Ovary (tissue), 9 donors: ENCODE results near the gene HOXD11. TPM values are rescaled to one million over a fixed set of nuclear protein-coding genes. Genes with fewer than 3 reads are reported as not detected.
A peak's percentile ranks its signal among the peaks of the same experiment; 100 is the strongest.

Experiments
- DNase-seq, 5 donors: peaks; one replicate each; pipeline ENCODE4 v3.0.0-alpha.2; 2019 to 2020
- H3K27ac ChIP-seq, 2 donors: fragments of 200-600 bp; one replicate each; pipeline versions ENCODE4 v1.5.1 to v1.8.0; 2019 to 2022
- H3K27me3 ChIP-seq: fragments of 200-600 bp; one replicate; pipeline ENCODE4 v1.8.0; 2022
- H3K36me3 ChIP-seq: fragments of 200-600 bp; sonication (generic); one replicate; pipeline ENCODE4 v1.5.1; 2019
- H3K4me1 ChIP-seq: one replicate; pipeline ENCODE4 v1.8.1; 2013; ENCODE audit warnings: mild to moderate bottlenecking, moderate library complexity; ENCODE audit not compliant: insufficient read depth
- H3K4me3 ChIP-seq: fragments of 200-600 bp; sonication (generic); one replicate; pipeline ENCODE4 v1.5.1; 2017
- H3K9me3 ChIP-seq, 2 donors: fragments of 200-600 bp in 1 of 2; sonication (generic) in 1 of 2; one replicate each; pipeline versions ENCODE4 v1.5.1 to v1.8.1; 2013 to 2019; ENCODE audit warnings: mild to moderate bottlenecking in 1 of 2, moderate library complexity in 1 of 2
- EP300 ChIP-seq: sonication (generic); formaldehyde crosslinking; IDR thresholded peaks from one replicate; pipeline ENCODE4 v1.6.1; 2017; ENCODE audit warnings: antibody characterized with exemption
- POLR2A ChIP-seq: fragments of 450-650 bp; IDR thresholded peaks from one replicate; pipeline ENCODE4 v1.6.1; 2017; ENCODE audit warnings: antibody characterized with exemption, mild to moderate bottlenecking, moderate library complexity
- WGBS, 3 donors: extraction: QIAGEN DNeasy Blood & Tissue Kit in 1 of 3; methylation state at CpG; one replicate each; pipeline versions ENCODE4 v1.1.5 to v1.1.7; 2013 to 2017; 5-methylcytosine and 5-hydroxymethylcytosine counted together
- intact Hi-C, 4 donors: fragments of 100-400 bp; cut with DNase I; formaldehyde crosslinking; loops; one replicate each; pipeline versions ENCODE4 v1.11.0 to v1.15.1; 2022 to 2023
- microRNA counts: library from miRNA; unstranded; fragments of <30 nt; microRNA quantifications from one replicate; lab custom pipeline; 2016
- microRNA-seq, 3 donors: library from miRNA; unstranded; fragments of <30 nt; microRNA quantifications; one replicate each; pipeline versions ENCODE4 to v1.2.0, GENCODE V29; 2019 to 2020
- polyA plus RNA-seq, 2 donors: library from polyadenylated mRNA; stranded (reverse); fragments of 200-250 nt in 1 of 2; fragments of 350-450 nt in 1 of 2; fragmentation: Illumina TruSeq in 1 of 2; extraction: RNeasy Lipid Tissue Mini Kit (QIAGEN cat#74804) in 1 of 2; gene quantifications; one replicate each; pipeline ENCODE4 v1.2.3, GENCODE V29; 2013 to 2014
- small RNA-seq: library from RNA; depleted of rRNA; stranded (forward); fragments of <200 nt; gene quantifications from one replicate; pipeline ENCODE3, GENCODE V24; 2016
- total RNA-seq, 7 donors: library from RNA; depleted of rRNA in 2 of 7; stranded (reverse); fragments of >200 nt in 2 of 7; fragmentation: NEBNext Ultra II Directional in 3 of 7; extraction: Animal tissue kit (Norgen Biotek cat#: 25700) in 3 of 7; gene quantifications; one replicate each; pipeline versions ENCODE4 v1.1.0 to v1.2.4, GENCODE V29; 2016 to 2023
- TF ChIP-seq, protein P1 (sequence below), 3 donors: fragments of 450-650 bp in 2 of 3; fragments of 200-600 bp in 1 of 3; IDR thresholded peaks; one replicate each; pipeline versions ENCODE4 v1.5.1 to v1.8.0; 2016 to 2022; ENCODE audit warnings: antibody characterized with exemption in 3 of 3, mild to moderate bottlenecking in 1 of 3
- donor health status: DM: no; HTN: no; CAD: no; lungs with moderate emphysema.
- donor health status: DM: no; HTN: no; CAD: no.
- donor health status: Bipolar disorder and iron deficiency.
- donor health status: DM: yes; HTN: yes; CAD: no.
- donor health status: DM: no; HTN: no; CAD: no.
- donor health status: DM: yes; HTN: yes; CAD: no.

Gene HOXD11
- total and polyA plus RNA-seq, 9 donors, result 0.07 to 1.3 (median 0.61) TPM; not detected in 4

DNA sequence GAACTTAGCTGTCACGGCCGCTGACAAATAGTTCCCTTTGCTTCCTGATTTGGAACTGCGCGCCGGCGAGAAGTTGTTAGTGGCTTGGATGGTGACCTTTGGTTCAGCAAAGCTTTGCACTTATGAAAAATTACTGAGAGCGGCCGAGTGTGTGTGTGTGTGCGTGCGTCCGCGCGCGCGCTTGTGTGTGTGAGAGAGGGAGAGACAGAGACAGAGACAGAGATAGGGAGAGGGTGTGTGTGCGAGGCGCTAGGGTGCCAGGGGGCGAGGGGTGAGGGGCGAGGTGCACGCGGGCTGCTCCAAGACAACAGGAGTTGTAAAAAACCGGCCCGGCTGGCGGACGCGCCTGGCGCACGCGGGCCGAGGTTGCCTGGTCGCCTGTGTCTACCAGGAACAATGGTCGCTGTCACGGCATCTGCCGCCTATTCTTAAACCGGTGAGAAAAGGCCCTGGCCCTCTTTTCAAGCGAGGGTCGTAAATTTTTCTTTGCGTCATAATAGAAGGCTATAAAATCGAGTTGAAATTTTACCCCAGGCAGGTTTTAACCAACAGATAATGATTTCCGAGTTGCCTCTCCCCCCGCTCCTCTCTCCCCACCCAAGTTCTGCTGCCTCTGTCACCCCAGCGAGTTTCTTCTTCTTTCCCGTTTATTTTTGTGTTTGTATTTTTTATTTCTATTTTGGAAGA is 50.6 kb downstream of the HOXD11 start:
- DNase-seq, result peak in 2 of 5 donors; percentile 16 to 27
- TF ChIP-seq EP300 (no peak), POLR2A (no peak)
- TF ChIP-seq, protein P1, sequence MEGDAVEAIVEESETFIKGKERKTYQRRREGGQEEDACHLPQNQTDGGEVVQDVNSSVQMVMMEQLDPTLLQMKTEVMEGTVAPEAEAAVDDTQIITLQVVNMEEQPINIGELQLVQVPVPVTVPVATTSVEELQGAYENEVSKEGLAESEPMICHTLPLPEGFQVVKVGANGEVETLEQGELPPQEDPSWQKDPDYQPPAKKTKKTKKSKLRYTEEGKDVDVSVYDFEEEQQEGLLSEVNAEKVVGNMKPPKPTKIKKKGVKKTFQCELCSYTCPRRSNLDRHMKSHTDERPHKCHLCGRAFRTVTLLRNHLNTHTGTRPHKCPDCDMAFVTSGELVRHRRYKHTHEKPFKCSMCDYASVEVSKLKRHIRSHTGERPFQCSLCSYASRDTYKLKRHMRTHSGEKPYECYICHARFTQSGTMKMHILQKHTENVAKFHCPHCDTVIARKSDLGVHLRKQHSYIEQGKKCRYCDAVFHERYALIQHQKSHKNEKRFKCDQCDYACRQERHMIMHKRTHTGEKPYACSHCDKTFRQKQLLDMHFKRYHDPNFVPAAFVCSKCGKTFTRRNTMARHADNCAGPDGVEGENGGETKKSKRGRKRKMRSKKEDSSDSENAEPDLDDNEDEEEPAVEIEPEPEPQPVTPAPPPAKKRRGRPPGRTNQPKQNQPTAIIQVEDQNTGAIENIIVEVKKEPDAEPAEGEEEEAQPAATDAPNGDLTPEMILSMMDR (IDR thresholded peaks at IDR 0.05), result no peak
- Histone ChIP-seq H3K4me3 (peak overlapping the region; percentile 42), H3K9me3 (no peaks in the 10 kb centered on the region), H3K36me3 (no peaks in the 10 kb centered on the region), H3K4me1 (no peaks in the 10 kb centered on the region), H3K27ac (no peak overlapping the region), H3K27me3 (no peaks in the 10 kb centered on the region)
- 70 to 83% (median 79%) methylated on average over 43 of the region's 43 CpGs for WGBS, 3 donors
- intact Hi-C loops, result loop anchor here in 1 of 4 donors (5.0 kb wide), 1 partner anchor 300 kb away; no protein-coding TSS in a partner anchor

DNA sequence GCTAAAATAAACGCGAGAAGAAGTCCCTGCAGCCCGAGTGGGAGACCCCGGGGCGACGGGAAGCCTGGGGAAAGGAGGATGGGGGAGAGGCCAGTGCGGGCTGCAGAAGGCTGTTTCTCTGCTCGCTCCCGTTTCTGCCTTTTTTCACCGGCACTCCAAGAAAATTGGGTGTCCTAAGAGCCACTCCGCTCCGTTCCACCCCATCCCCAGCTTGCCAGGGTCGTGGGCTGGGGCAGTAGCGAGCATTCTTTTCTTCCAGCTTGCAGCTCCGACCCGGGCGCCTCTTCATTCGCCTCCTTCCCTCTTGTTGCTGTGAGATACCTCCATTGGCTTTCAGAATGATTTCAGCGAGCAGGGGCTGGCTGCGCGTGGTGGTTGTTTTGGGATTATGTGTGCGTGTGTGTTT is 51.1 kb downstream of the HOXD11 start:
- Histone ChIP-seq H3K4me1 (no peaks in the 10 kb centered on the region), H3K9me3 (no peaks in the 10 kb centered on the region), H3K27ac (no peak overlapping the region), H3K27me3 (no peaks in the 10 kb centered on the region), H3K36me3 (no peaks in the 10 kb centered on the region), H3K4me3 (peak overlapping the region; percentile 42)
- DNase-seq, result peak in 1 of 5 donors; percentile 14
- WGBS, 3 donors, result 68 to 84% (median 83%) methylated on average over 22 of the region's 22 CpGs
- intact Hi-C loops, result loop anchor here in 1 of 4 donors (5.0 kb wide), 1 partner anchor 299 kb away; no protein-coding TSS in a partner anchor
- TF ChIP-seq, protein P1 (IDR thresholded peaks at IDR 0.05), result no peak
- TF ChIP-seq EP300 (no peak), POLR2A (no peak)

DNA sequence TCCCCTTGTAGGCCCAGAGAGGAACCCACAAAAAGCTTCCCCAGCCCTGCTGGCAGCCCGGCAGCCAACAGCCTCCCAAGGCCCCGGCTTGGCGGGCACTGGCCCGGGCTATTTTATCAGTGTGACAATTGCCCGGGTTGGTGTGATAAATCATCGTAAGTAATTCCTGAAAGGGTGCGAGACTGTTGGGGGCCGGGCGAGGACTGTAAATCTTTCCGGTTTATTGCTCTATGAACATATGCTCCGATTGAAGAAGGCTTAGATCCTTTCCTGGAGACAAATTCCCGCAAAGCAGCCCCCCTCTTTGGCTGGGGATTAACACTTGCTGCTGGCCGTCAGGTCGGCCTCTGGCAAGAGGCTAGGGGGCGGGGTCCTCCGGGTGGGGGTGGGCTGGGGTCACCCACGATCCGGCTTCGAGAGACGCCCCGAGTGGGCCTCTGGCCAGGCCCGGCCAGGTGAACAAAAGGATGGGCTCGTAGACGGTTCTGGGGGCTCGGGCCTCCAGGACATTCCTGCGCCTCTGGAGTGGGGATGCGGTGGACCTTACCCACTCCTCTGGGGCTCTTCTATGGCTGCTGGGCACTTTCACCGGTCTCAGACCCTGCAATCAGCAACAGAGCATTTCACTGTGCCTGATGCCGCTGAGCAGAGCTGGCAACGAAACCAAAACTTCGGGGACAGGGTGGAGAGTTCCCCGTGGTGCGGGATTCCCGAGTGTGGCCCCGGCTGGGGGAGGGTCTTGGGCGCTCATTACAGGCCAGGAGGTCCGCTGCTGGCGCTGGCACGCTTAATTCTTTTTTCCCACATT is 52.0 kb downstream of the HOXD11 start:
- no peaks in the 10 kb centered on the region for H3K36me3 ChIP-seq
- H3K4me1 ChIP-seq, result no peaks in the 10 kb centered on the region
- TF ChIP-seq POLR2A, result no peak
- TF ChIP-seq EP300, result no peak
- TF ChIP-seq, protein P1 (IDR thresholded peaks at IDR 0.05), result no peak
- H3K4me3 ChIP-seq, result no peak overlapping the region
- peaks cover 0 to 4% of the 10 kb centered on the region in 2 donors for H3K9me3 ChIP-seq
- intact Hi-C loops, result loop anchor here in 2 of 4 donors (1.0 to 5.0 kb wide), 2 partner anchors 32 to 298 kb away; no protein-coding TSS in a partner anchor
- DNase-seq, result peak in 1 of 5 donors; percentile 12
- H3K27me3 ChIP-seq, result no peaks in the 10 kb centered on the region
- no peak overlapping the region for H3K27ac ChIP-seq
- WGBS, 3 donors, result 74 to 89% (median 80%) methylated on average over 34 to 39 of the region's 39 CpGs

MicroRNAs within 50 kb of the gene (microRNA counts, 767-probe panel; counts per million panel counts)
- 5,961 counts per million, percentile 97 among the panel's probes with 10 or more counts for microRNA hsa-miR-10b-5p (lab: Ali Mortazavi, UCI)

Small RNAs within 50 kb of the gene (microRNA-seq; reads per million reads assigned to microRNA genes)
- gene MIR10B, result 42,567 to 76,742 (median 57,286) reads per million in 3 donors

Small RNAs within 50 kb of the gene (small RNA-seq; reads per million reads assigned to genes)
- gene MIR10B, result 520,437 reads per million, percentile 100 among the genes with 10 or more reads in this experiment

Other genes starting within 250 kb of the HOXD11 start
- 10 to 100 TPM; 11.3 to 40.3 (median 29.6) TPM for gene LNPK, start 105.0 kb upstream of the HOXD11 start, total RNA-seq
- 10 to 100 TPM in 1 of 2 donors, 1 to 10 TPM in 1; 5.4 to 13.5 TPM for gene LNPK, start 105.0 kb upstream of the HOXD11 start, polyA plus RNA-seq
- gene EVX2, start 23.3 kb upstream of the HOXD11 start, total RNA-seq, result not detected
- not detected for gene EVX2, start 23.3 kb upstream of the HOXD11 start, polyA plus RNA-seq
- gene HOXD13, start 14.6 kb upstream of the HOXD11 start, total RNA-seq, result not detected
- not detected for gene HOXD13, start 14.6 kb upstream of the HOXD11 start, polyA plus RNA-seq
- not detected for gene HOXD12, start 7.5 kb upstream of the HOXD11 start, total RNA-seq
- not detected for gene HOXD12, start 7.5 kb upstream of the HOXD11 start, polyA plus RNA-seq
- gene HOXD10, start 9.5 kb downstream of the HOXD11 start, total RNA-seq, result 1 to 10 TPM in 4 of 7 donors, under 1 TPM in 3; 0.38 to 3.2 (median 1.0) TPM
- gene HOXD10, start 9.5 kb downstream of the HOXD11 start, polyA plus RNA-seq, result 1 to 10 TPM; 1.1 to 8.1 TPM
- 10 to 100 TPM in 6 of 7 donors, 1 to 10 TPM in 1; 9.7 to 20.6 (median 12.8) TPM for gene HOXD9, start 15.4 kb downstream of the HOXD11 start, total RNA-seq
- gene HOXD9, start 15.4 kb downstream of the HOXD11 start, polyA plus RNA-seq, result 10 to 100 TPM; 11.7 to 13.0 TPM
- 10 to 100 TPM; 29.2 to 46.8 (median 33.1) TPM for gene HOXD8, start 22.4 kb downstream of the HOXD11 start, total RNA-seq
- 10 to 100 TPM; 36.9 to 50.6 TPM for gene HOXD8, start 22.4 kb downstream of the HOXD11 start, polyA plus RNA-seq
- 10 to 100 TPM in 6 of 7 donors, 1 to 10 TPM in 1; 6.2 to 16.5 (median 12.7) TPM for gene HOXD4, start 44.3 kb downstream of the HOXD11 start, total RNA-seq
- gene HOXD4, start 44.3 kb downstream of the HOXD11 start, polyA plus RNA-seq, result 10 to 100 TPM in 1 of 2 donors, 1 to 10 TPM in 1; 8.3 to 11.0 TPM
- gene HOXD3, start 50.0 kb downstream of the HOXD11 start, total RNA-seq, result 10 to 100 TPM; 12.5 to 18.7 (median 16.5) TPM
- 10 to 100 TPM in 1 of 2 donors, 1 to 10 TPM in 1; 6.7 to 10.1 TPM for gene HOXD3, start 50.0 kb downstream of the HOXD11 start, polyA plus RNA-seq
- 1 to 10 TPM in 1 of 7 donors, under 1 TPM in 6; 0.23 to 5.3 (median 0.52) TPM for gene HOXD1, start 81.4 kb downstream of the HOXD11 start, total RNA-seq
- under 1 TPM; 0.58 to 0.76 TPM for gene HOXD1, start 81.4 kb downstream of the HOXD11 start, polyA plus RNA-seq
- gene MTX2, start 162.2 kb downstream of the HOXD11 start, total RNA-seq, result 10 to 100 TPM; 15.2 to 24.4 (median 18.4) TPM
- 10 to 100 TPM; 24.8 to 36.8 TPM for gene MTX2, start 162.2 kb downstream of the HOXD11 start, polyA plus RNA-seq